GM12878 (cell line): Measurements from ENCODE around the gene WFS1. TPM values are rescaled to one million over a fixed set of nuclear protein-coding genes. Genes with fewer than 3 reads are reported as not detected.

Experiments used
- ATAC-seq: fragments of 200-7000 bp; cut with Tn5 transposase; 3 replicates; pipeline ENCODE4 v1.9.1; 2020; ENCODE audit warnings: mild to moderate bottlenecking, moderate library complexity
- BruUV-seq: library from RNA; stranded (reverse); fragments of 400-500 nt; replicated peaks from 2 replicates; lab custom pipeline; 2021; lab: Mats Ljungman, UMichigan
- CTCF ChIA-PET: fragments of 300-600 bp; sonication (Branson Sonifier 250); formaldehyde crosslinking; extraction: SDS; loops from one replicate; lab custom pipeline; 2021; ENCODE audit warnings: inconsistent platforms; lab: Yijun Ruan, JAX
- POLR2A ChIA-PET: fragments of 350-600 bp; formaldehyde crosslinking; extraction: SDS; loops from one replicate; lab custom pipeline; 2021; ENCODE audit warnings: inconsistent platforms; lab: Charles Lee
- RAD21 ChIA-PET: fragments of 300-600 bp; sonication (Branson Sonifier 250); formaldehyde crosslinking; loops from one replicate; lab custom pipeline; 2023; ENCODE audit warnings: antibody characterized with exemption; ENCODE audit not compliant: unreplicated experiment; lab: Charles Lee
- SMC1A ChIA-PET: fragments of 300-600 bp; sonication (Branson Sonifier 250); formaldehyde crosslinking; loops from one replicate; lab custom pipeline; 2023; ENCODE audit not compliant: unreplicated experiment, uncharacterized antibody; lab: Charles Lee
- DNase-seq: peaks from one replicate; pipeline ENCODE4 v3.0.0-alpha.2; 2011; ENCODE audit warnings: low read depth, low spot score
- FAIRE-seq: peaks from 3 replicates; lab custom pipeline; 2011; peaks lifted over from hg19 to GRCh38; lab: Jason Lieb, UNC
- H2AFZ ChIP-seq: 2 replicates; pipeline ENCODE4 v1.6.0; 2011; ENCODE audit warnings: low read depth, low read length, control low read depth; ENCODE audit not compliant: control insufficient read depth
- H3K27ac ChIP-seq: 2 replicates; pipeline ENCODE4 v1.5.1; 2011; ENCODE audit warnings: control low read depth; ENCODE audit not compliant: control insufficient read depth, insufficient read depth
- H3K27me3 ChIP-seq, 2 experiments: replicated peaks in 1 of 2; 2 replicates each; pipeline versions ENCODE4 v1.6.0 to v1.6.1; 2011; ENCODE audit warnings: low read length in 1 of 2; ENCODE audit not compliant: control insufficient read depth in 2 of 2, insufficient read depth in 2 of 2
- H3K36me3 ChIP-seq, 2 experiments: 2 replicates each; pipeline ENCODE4 v1.5.1; 2011; ENCODE audit warnings: low read length in 1 of 2; ENCODE audit not compliant: control insufficient read depth in 2 of 2, insufficient read depth in 2 of 2
- H3K4me1 ChIP-seq: 2 replicates; pipeline ENCODE4 v1.6.1; 2011; ENCODE audit warnings: mild to moderate bottlenecking, low read length, moderate library complexity, mixed read lengths; ENCODE audit not compliant: control insufficient read depth, insufficient read depth
- H3K4me2 ChIP-seq: 2 replicates; pipeline ENCODE4 v1.6.0; 2011; ENCODE audit warnings: control low read depth; ENCODE audit not compliant: control insufficient read depth, insufficient read depth
- H3K4me3 ChIP-seq: fragments of 200-600 bp; sonication (generic); 2 replicates; pipeline ENCODE4 v1.5.1; 2016
- H3K79me2 ChIP-seq: 2 replicates; pipeline ENCODE4 v1.6.0; 2011; ENCODE audit warnings: low read length; ENCODE audit not compliant: control insufficient read depth, insufficient read depth
- H3K9ac ChIP-seq: 2 replicates; pipeline ENCODE4 v1.8.0; 2011; ENCODE audit warnings: low read length, control low read depth, mixed read lengths; ENCODE audit not compliant: control insufficient read depth, insufficient read depth
- H3K9me3 ChIP-seq: replicated peaks from 3 replicates; pipeline ENCODE4 v1.5.1; 2011; ENCODE audit warnings: mild to moderate bottlenecking, low read length; ENCODE audit not compliant: control insufficient read depth, insufficient read depth
- H4K20me1 ChIP-seq: 2 replicates; pipeline ENCODE4 v1.6.0; 2011; ENCODE audit not compliant: control insufficient read depth, insufficient read depth
- ASH2L ChIP-seq: fragments of 300-600, 200-600 bp; sonication (generic); IDR thresholded peaks from 2 replicates; pipeline ENCODE4 v1.6.1; 2017; ENCODE audit warnings: low read depth, mild to moderate bottlenecking, borderline replicate concordance
- CBX5 ChIP-seq: sonication (generic); IDR thresholded peaks from 2 replicates; pipeline ENCODE4 v1.6.1; 2016; ENCODE audit warnings: low read depth, moderate library complexity, mild to moderate bottlenecking, inconsistent platforms
- EZH2 ChIP-seq: IDR thresholded peaks from 2 replicates; pipeline ENCODE4 v1.6.1; 2012; ENCODE audit warnings: low read depth, mild to moderate bottlenecking, control low read depth, inconsistent platforms, low read length, borderline replicate concordance; ENCODE audit not compliant: control insufficient read depth
- IKZF1 ChIP-seq: fragments of 450-650 bp; conservative IDR thresholded peaks from 2 replicates; pipeline ENCODE4 v1.6.1; 2017; ENCODE audit warnings: antibody characterized with exemption, mild to moderate bottlenecking
- IRF4 ChIP-seq: IDR thresholded peaks from 2 replicates; pipeline ENCODE4 v1.6.1; 2011; ENCODE audit warnings: low read depth, low read length
- MEF2B ChIP-seq: fragments of 450-650 bp; IDR thresholded peaks from 2 replicates; pipeline ENCODE4 v1.6.1; 2018; ENCODE audit warnings: mild to moderate bottlenecking, moderate library complexity; ENCODE audit not compliant: partially characterized antibody, poor library complexity, severe bottlenecking
- MYB ChIP-seq: fragments of 150-350 bp; IDR thresholded peaks from 2 replicates; pipeline ENCODE4 v1.6.1; 2014; ENCODE audit warnings: mild to moderate bottlenecking, low read depth, low read length, borderline replicate concordance
- MYC ChIP-seq: IDR thresholded peaks from 2 replicates; pipeline ENCODE4 v1.6.1; 2011; ENCODE audit warnings: mild to moderate bottlenecking, low read length, moderate library complexity, inconsistent platforms; ENCODE audit not compliant: insufficient read depth, insufficient replicate concordance, insufficient read length, severe bottlenecking
- NR2C1 ChIP-seq: fragments of 450-650 bp; IDR thresholded peaks from 2 replicates; pipeline ENCODE4 v1.6.1; 2017; ENCODE audit warnings: antibody characterized with exemption, mild to moderate bottlenecking, moderate library complexity
- PML ChIP-seq: IDR thresholded peaks from 2 replicates; pipeline ENCODE4 v1.6.1; 2012; ENCODE audit warnings: low read length, inconsistent platforms
- POU2F2 ChIP-seq: IDR thresholded peaks from 3 replicates; pipeline ENCODE4 v1.6.1; 2011; ENCODE audit warnings: low read depth, mild to moderate bottlenecking, low read length, borderline replicate concordance
- SMAD5 ChIP-seq: IDR thresholded peaks from 2 replicates; pipeline ENCODE4 v1.6.1; 2016; ENCODE audit warnings: antibody characterized with exemption, low read depth
- WGBS: methylation state at CpG from one replicate; pipeline ENCODE4 v1.1.6; 2016; ENCODE audit warnings: low lambda C conversion rate; ENCODE audit not compliant: insufficient replicate concordance, insufficient coverage; ENCODE audit errors: missing lambda C conversion rate; 5-methylcytosine and 5-hydroxymethylcytosine counted together
- in situ Hi-C: fragments of 300-500 bp; cut with MboI; formaldehyde crosslinking; loops from 9 replicates; pipeline ENCODE4 v1.14.3; 2018; ENCODE audit warnings: mixed read lengths
- intact Hi-C: fragments of 100-400 bp; cut with micrococcal nuclease; formaldehyde crosslinking; loops from one replicate; pipeline ENCODE4 v1.14.2; 2022; ENCODE audit not compliant: unreplicated experiment
- polyA plus RNA-seq, 11 experiments: library from polyadenylated mRNA; depleted of rRNA in 4 of 11; unstranded in 6 of 11; stranded (reverse) in 5 of 11; fragments of >200 nt; fragmentation: Nextera tagmentation in 4 of 11; fragmentation: Illumina TruSeq in 1 of 11; extraction: Ambion mirVana in 4 of 11; extraction: Trizol in 1 of 11; gene quantifications; 1 replicate in 1 of 11; 2 replicates in 10 of 11; pipeline versions ENCODE4 v1.2.1 to v1.2.3, GENCODE V29; 2011 to 2016; ENCODE audit warnings: inconsistent platforms in 2 of 11, missing spikeins in 2 of 11, low read depth in 1 of 11
- total RNA-seq, 4 experiments: library from RNA; depleted of rRNA in 3 of 4; stranded (reverse); fragments of >200 nt in 3 of 4; fragmentation: Illumina TruSeq in 1 of 4; extraction: Trizol in 1 of 4; gene quantifications; 2 replicates each; pipeline versions ENCODE4 v1.2.1 to v1.2.3, GENCODE V29; 2013 to 2021
- TF ChIP-seq, protein P1 (sequence below): IDR thresholded peaks from 2 replicates; pipeline ENCODE4 v1.6.1; 2012; ENCODE audit warnings: improper control_type of control experiment, low read depth, low read length; ENCODE audit not compliant: insufficient replicate concordance
- TF ChIP-seq, protein P2 (sequence below): IDR thresholded peaks from 2 replicates; pipeline ENCODE4 v1.6.1; 2011; ENCODE audit warnings: borderline replicate concordance, low read depth, mild to moderate bottlenecking, moderate library complexity, low read length; ENCODE audit not compliant: insufficient read depth, poor library complexity, severe bottlenecking
- TF ChIP-seq, protein P3 (sequence below): IDR thresholded peaks from 2 replicates; pipeline ENCODE4 v1.6.1; 2011; ENCODE audit warnings: low read depth, mild to moderate bottlenecking, low read length, moderate library complexity, borderline replicate concordance; ENCODE audit errors: extremely low read depth

WFS1 gene
- total and polyA plus RNA-seq, 10 of the 15 experiments (the other 5 are each of a cell fraction or from before 2014, with no cell fraction given): 0.31 to 4.7 (median 2.0) TPM

DNA sequence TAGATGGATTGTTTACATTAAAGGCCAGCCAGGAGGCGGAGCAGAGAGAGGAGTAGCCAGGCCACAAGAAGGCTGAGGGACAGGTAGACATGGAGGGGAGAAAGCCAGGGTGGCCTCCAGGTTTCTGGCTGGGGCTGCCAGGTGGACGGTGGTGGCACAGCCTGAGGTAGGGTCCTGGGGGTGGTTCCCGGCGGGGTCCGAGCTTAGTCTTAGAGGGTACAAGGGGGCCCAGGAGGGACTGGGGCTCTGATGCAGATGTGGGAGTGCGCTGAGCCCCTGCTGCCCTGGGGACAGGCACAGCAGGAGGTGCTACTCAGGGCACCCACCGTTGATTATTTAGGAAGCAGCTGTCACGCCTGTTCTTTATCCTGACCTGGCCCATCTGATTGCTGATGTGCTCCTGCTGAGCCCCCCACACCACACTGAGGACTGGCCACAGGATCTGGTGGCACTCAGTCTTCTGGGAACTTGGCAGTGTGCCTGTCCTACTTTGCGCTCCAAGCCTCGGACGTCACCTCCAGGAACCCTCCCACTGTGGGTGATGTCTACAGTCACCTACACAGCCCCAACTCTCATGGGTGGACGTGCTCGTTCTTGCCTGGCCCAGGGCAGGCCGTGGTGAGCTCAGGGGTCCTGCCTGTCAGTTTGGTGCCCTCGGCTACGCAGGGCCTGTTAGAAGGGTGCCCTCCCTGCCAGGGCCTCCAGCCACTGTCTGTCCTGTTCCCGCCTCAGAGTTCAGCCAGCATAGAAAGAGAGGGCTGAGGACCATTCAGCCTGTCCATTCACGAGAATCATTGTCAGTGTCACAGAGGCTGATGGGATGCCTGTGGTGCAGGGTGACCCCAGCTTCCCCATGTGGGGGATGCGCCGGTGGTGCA, 12.0 kb downstream of the WFS1 start (continued):
- TF ChIP-seq, protein P1, sequence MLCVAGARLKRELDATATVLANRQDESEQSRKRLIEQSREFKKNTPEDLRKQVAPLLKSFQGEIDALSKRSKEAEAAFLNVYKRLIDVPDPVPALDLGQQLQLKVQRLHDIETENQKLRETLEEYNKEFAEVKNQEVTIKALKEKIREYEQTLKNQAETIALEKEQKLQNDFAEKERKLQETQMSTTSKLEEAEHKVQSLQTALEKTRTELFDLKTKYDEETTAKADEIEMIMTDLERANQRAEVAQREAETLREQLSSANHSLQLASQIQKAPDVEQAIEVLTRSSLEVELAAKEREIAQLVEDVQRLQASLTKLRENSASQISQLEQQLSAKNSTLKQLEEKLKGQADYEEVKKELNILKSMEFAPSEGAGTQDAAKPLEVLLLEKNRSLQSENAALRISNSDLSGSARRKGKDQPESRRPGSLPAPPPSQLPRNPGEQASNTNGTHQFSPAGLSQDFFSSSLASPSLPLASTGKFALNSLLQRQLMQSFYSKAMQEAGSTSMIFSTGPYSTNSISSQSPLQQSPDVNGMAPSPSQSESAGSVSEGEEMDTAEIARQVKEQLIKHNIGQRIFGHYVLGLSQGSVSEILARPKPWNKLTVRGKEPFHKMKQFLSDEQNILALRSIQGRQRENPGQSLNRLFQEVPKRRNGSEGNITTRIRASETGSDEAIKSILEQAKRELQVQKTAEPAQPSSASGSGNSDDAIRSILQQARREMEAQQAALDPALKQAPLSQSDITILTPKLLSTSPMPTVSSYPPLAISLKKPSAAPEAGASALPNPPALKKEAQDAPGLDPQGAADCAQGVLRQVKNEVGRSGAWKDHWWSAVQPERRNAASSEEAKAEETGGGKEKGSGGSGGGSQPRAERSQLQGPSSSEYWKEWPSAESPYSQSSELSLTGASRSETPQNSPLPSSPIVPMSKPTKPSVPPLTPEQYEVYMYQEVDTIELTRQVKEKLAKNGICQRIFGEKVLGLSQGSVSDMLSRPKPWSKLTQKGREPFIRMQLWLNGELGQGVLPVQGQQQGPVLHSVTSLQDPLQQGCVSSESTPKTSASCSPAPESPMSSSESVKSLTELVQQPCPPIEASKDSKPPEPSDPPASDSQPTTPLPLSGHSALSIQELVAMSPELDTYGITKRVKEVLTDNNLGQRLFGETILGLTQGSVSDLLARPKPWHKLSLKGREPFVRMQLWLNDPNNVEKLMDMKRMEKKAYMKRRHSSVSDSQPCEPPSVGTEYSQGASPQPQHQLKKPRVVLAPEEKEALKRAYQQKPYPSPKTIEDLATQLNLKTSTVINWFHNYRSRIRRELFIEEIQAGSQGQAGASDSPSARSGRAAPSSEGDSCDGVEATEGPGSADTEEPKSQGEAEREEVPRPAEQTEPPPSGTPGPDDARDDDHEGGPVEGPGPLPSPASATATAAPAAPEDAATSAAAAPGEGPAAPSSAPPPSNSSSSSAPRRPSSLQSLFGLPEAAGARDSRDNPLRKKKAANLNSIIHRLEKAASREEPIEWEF: no peak
- TF ChIP-seq MYC: no peak

DNA sequence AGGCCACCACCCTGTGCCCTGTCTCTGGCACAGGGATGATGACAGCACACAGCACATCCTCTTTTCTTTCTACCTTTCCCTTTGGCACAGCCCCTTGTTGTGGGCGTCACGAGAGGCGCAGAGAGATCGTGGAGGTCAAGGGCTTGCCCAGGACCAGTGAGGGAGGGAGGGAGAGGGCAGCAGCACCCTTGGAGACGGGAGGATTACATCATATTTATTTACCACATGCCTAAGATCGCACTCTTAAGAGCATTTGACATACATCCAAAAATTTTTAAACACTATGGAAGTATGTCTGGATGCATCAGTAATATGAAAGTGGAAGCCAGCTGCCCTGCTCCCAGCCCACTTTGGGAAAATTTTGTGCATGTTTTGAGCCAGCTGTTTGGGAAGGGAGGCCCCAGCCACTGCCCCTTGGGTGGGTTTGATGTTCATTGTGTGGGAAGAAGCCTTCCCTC, 12.7 kb downstream of the WFS1 start:
- in situ Hi-C loops: no loop called here
- TF ChIP-seq IKZF1 (no peak), PML (no peak), POU2F2 (no peak), MEF2B (no peak), EZH2 (no peak), NR2C1 (no peak), SMAD5 (no peak), MYB (no peak), CBX5 (no peak), IRF4 (no peak), ASH2L (no peak)
- TF ChIP-seq, protein P2, sequence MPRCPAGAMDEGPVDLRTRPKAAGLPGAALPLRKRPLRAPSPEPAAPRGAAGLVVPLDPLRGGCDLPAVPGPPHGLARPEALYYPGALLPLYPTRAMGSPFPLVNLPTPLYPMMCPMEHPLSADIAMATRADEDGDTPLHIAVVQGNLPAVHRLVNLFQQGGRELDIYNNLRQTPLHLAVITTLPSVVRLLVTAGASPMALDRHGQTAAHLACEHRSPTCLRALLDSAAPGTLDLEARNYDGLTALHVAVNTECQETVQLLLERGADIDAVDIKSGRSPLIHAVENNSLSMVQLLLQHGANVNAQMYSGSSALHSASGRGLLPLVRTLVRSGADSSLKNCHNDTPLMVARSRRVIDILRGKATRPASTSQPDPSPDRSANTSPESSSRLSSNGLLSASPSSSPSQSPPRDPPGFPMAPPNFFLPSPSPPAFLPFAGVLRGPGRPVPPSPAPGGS: no peak
- TF ChIP-seq, protein P3, sequence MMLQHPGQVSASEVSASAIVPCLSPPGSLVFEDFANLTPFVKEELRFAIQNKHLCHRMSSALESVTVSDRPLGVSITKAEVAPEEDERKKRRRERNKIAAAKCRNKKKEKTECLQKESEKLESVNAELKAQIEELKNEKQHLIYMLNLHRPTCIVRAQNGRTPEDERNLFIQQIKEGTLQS: no peak

More for the DNA sequence above, 12.7 kb downstream of the WFS1 start:
- peaks cover 15% of the 10 kb centered on the region for H3K4me1 ChIP-seq
- ChIA-PET SMC1A (interaction anchor here (0.8 kb wide), 1 partner anchor 41 kb away, joined by 3 read pairs; no protein-coding TSS in a partner anchor), POLR2A (no interaction called here), RAD21 (no interaction called here), CTCF (interaction anchor here (1.2 kb wide), 1 partner anchor 45 kb away, joined by 3 read pairs; no protein-coding TSS in a partner anchor)
- no TSS peak for BruUV-seq
- no peak overlapping the region for H3K9ac ChIP-seq
- H2AFZ ChIP-seq: no peak overlapping the region
- no peaks in the 10 kb centered on the region for H3K79me2 ChIP-seq
- H4K20me1 ChIP-seq: peaks cover 8% of the 10 kb centered on the region
- H3K27me3 ChIP-seq: no peaks in the 10 kb centered on the region
- WGBS: 58% methylated on average over 6 of the region's 6 CpGs
- no peak overlapping the region for H3K4me2 ChIP-seq
- FAIRE-seq (no peak), ATAC-seq (no peak), DNase-seq (no peak)
- H3K9me3 ChIP-seq: no peaks in the 10 kb centered on the region
- H3K36me3 ChIP-seq: no peaks in the 10 kb centered on the region
- H3K4me3 ChIP-seq: no peak overlapping the region
- no peak overlapping the region for H3K27ac ChIP-seq
- intact Hi-C loops: no loop called here
